ENCODE results near the gene RHBG. TPM values are rescaled to one million over a fixed set of nuclear protein-coding genes. Genes with fewer than 3 reads are reported as not detected.

RHBG gene
- total and polyA plus RNA-seq, 2 of the 4 experiments (the other 2 are of a cell fraction), result not detected

DNA sequence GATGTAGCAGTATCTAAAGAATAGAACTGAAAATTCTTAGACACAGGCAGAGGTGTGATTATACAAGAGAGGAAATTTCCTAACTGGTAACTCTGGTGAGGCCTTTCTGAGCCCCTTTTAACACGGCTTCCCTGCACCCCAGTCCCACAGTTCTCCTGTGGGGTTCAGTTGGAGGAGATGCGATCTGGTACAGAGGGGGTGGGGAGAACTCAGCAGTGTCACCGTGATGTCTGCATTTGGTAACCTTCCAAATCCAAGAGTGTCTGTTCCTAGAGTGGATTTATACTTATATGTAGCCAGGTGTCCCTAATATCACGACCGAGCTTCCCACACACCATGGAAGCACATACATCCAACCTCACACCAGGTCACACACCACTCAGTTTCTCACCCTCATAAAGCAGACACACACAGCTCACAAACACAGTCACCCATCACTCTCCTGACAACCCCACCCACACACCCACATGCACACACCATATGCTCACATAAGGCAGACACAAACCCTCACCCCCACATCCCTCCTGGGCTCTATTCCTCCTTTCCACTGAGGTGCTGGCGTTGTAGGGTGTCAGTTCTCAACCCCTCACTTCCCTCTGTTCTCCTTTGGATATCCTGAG lies 48.5 kb downstream of the RHBG start:
- BruUV-seq (replicated peaks), result no TSS peak
- H3K27ac ChIP-seq (ENCODE audit: insufficient read depth, low read length), result no peak overlapping the region
- in situ Hi-C loops (cut with MboI; ENCODE audit: low sequenced_read_pairs), result no loop called here

More for the DNA sequence above, 48.5 kb downstream of the RHBG start:
- Histone ChIP-seq H4K8ac (ENCODE audit: low read depth in 2 of 2, low read length in 2 of 2) (no peak overlapping the region), H3K9me3 (ENCODE audit: control insufficient read depth, insufficient read depth, low read length) (peaks cover 7% of the 10 kb centered on the region; the same call in 1 of the 2 replicates), H2AFZ (replicated peaks; ENCODE audit: low read length, poor library complexity) (no peak overlapping the region), H2AK9ac (replicated peaks; ENCODE audit: low read depth, low read length, poor library complexity) (no peak overlapping the region), H2BK20ac (ENCODE audit: low read depth, low read length) (no peak overlapping the region), H3K23ac (ENCODE audit: low read depth, low read length) (no peak overlapping the region), H3K36me3 (ENCODE audit: control insufficient read depth, insufficient read depth, low read length) (no peaks in the 10 kb centered on the region), H3K79me1 (ENCODE audit: low read depth in 1 of 2, low read length in 2 of 2) (no peaks in the 10 kb centered on the region), H2BK15ac (ENCODE audit: low read depth, low read length) (no peak overlapping the region), H3K4me3 (ENCODE audit: insufficient read depth, low read depth, low read length) (no peak overlapping the region), H3K9ac (ENCODE audit: low read depth, low read length) (no peak overlapping the region), H3K56ac (ENCODE audit: extremely low read depth, insufficient read depth, low read length) (no peak overlapping the region), H2AK5ac (ENCODE audit: low read depth, low read length) (no peak overlapping the region), H3K4me1 (ENCODE audit: control insufficient read depth, insufficient read depth, low read length) (peaks cover 1% of the 10 kb centered on the region; the same call in 1 of the 2 replicates), H4K5ac (ENCODE audit: low read depth, low read length) (no peak overlapping the region), H2BK120ac (ENCODE audit: low read depth, low read length) (no peak overlapping the region), H3K14ac (replicated peaks; ENCODE audit: low read depth, low read length) (no peak overlapping the region), H3K18ac (ENCODE audit: low read depth, low read length) (no peak overlapping the region), H4K91ac (ENCODE audit: insufficient read depth, low read depth, low read length) (no peak overlapping the region), H4K20me1 (ENCODE audit: insufficient read depth, low read length) (no peaks in the 10 kb centered on the region; the same call in none of the 2 replicates), H3K27me3 (ENCODE audit: control insufficient read depth, insufficient read depth, low read length) (peaks cover 85% of the 10 kb centered on the region), H3K9me1 (ENCODE audit: insufficient read depth, low read length) (no peaks in the 10 kb centered on the region), H2BK5ac (ENCODE audit: low read depth, low read length, poor library complexity, severe bottlenecking) (no peak overlapping the region), H3K4ac (ENCODE audit: low read depth, low read length) (no peak overlapping the region), H3K4me2 (ENCODE audit: low read depth, low read length) (no peak overlapping the region)
- ChIA-PET POLR2A (ENCODE audit: unreplicated experiment) (no interaction called here), CTCF (interaction anchor here (0.6 to 1.4 kb wide), 3 partner anchors 29 to 105 kb away, joined by 3 read pairs; no protein-coding TSS in a partner anchor)
- no peak for DNase-seq
- dilution Hi-C loops (cut with HindIII; ENCODE audit: low sequenced_read_pairs, unreplicated experiment) (no loop called here), intact Hi-C loops (cut with micrococcal nuclease) (no loop called here)
- TF ChIP-seq RAD21 (IDR thresholded peaks at IDR 0.05; ENCODE audit: low read length) (no peak), NFE2L2 (IDR thresholded peaks at IDR 0.05; ENCODE audit: low read depth, low read length) (no peak), RFX5 (IDR thresholded peaks at IDR 0.05; ENCODE audit: low read depth, low read length) (no peak), MXI1 (IDR thresholded peaks at IDR 0.05; ENCODE audit: borderline replicate concordance, low read depth, low read length) (no peak), RCOR1 (IDR thresholded peaks at IDR 0.05; ENCODE audit: insufficient replicate concordance, low read length) (no peak), MAZ (IDR thresholded peaks at IDR 0.05; ENCODE audit: borderline replicate concordance, low read depth, low read length) (no peak)
- 25% methylated on average over 2 of the region's 6 CpGs; no CpG with 5 or more reads in 1 of the 2 experiments for WGBS, 2 experiments (ENCODE audit: extremely low coverage in 2 of 2, insufficient read length in 1 of 2)
- ATAC-seq (ENCODE audit: low read depth), result no peak

Measured in IMR-90 (cell line).